GM12891 (cell line): ENCODE results near the gene GGCX.

Experiments
- DNase-seq: peaks from one replicate; pipeline ENCODE4 v3.0.0; 2011; ENCODE audit warnings: low spot score; ENCODE audit not compliant: insufficient read length
- FAIRE-seq: peaks from 2 replicates; lab custom pipeline; 2011; peaks lifted over from hg19 to GRCh38; lab: Jason Lieb, UNC
- PAX5 ChIP-seq: IDR thresholded peaks from 2 replicates; pipeline ENCODE4 v1.6.1; 2011; ENCODE audit warnings: low read length, moderate library complexity, mild to moderate bottlenecking; ENCODE audit not compliant: insufficient read depth, severe bottlenecking
- POLR2A ChIP-seq: IDR thresholded peaks from 2 replicates; pipeline ENCODE4 v1.6.1; 2011; ENCODE audit warnings: low read depth, low read length, control low read depth
- POLR2AphosphoS5 ChIP-seq: IDR thresholded peaks from 2 replicates; pipeline ENCODE4 v1.6.1; 2011; ENCODE audit warnings: low read depth, low read length, control low read depth
- POU2F2 ChIP-seq: IDR thresholded peaks from 2 replicates; pipeline ENCODE4 v1.6.1; 2011; ENCODE audit warnings: low read depth, mild to moderate bottlenecking, control low read depth, low read length, moderate library complexity
- SPI1 ChIP-seq: IDR thresholded peaks from 2 replicates; pipeline ENCODE4 v1.6.1; 2011; ENCODE audit warnings: low read depth, low read length, control low read depth
- TAF1 ChIP-seq: IDR thresholded peaks from 2 replicates; pipeline ENCODE4 v1.6.1; 2011; ENCODE audit warnings: low read depth, low read length, control low read depth

Gene GGCX

GRCh38 chr2:85583667-85584353 is 22.5 kb upstream of the GGCX start:
- DNase-seq (no peak), FAIRE-seq (peak; percentile 43)

DNA sequence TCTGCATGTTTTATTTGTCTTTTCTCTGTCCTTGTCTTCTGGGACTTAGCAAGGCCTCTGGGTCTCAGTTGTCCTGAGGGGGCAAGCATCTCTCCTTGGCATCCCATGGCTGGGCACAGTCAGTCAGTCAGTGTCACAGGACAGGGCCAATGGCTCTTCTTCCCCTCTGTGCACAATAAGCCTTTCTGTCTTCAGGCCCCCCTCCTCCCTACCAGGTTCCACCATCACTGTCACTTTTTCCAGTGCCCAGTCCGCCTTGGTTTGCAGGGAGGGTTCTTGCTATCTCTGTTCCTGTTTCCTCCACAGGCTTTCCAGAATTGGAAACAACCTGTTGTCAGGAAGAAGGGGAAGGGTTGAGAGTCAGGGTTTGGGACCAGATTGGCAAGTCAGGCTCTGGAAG is 21.2 kb upstream of the GGCX start:
- DNase-seq (no peak), FAIRE-seq (no peak)
- no peak for TF ChIP-seq POU2F2
- no peak for TF ChIP-seq POLR2A
- TF ChIP-seq SPI1, result no peak
- no peak for TF ChIP-seq TAF1
- TF ChIP-seq PAX5, result no peak
- TF ChIP-seq POLR2AphosphoS5, result no peak

More at GRCh38 chr2:85583667-85584353, 22.5 kb upstream of the GGCX start:
- no peak for TF ChIP-seq SPI1
- no peak for TF ChIP-seq TAF1
- TF ChIP-seq PAX5, result no peak
- TF ChIP-seq POU2F2, result no peak
- no peak for TF ChIP-seq POLR2AphosphoS5
- TF ChIP-seq POLR2A, result no peak

DNA sequence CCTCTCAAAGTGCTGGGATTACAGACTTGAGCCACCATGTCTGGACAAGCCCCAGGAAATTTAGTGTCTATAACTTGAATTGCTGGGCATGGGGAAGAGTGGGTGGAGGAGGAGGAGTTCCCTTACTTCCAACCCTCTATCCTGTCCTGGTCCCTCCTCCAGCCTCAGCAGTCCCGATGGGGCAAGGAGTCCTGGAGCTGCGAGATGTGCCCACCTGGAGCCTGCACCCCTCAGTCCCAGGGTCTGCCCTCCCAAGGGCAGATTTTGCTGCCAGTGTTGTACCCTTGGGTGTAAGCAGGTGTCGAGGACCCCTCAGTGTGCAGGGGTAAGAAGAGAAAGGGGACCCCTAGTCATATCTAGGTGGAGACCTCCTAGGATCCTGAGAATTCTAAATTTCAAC is 18.9 kb upstream of the GGCX start:
- DNase-seq, result no peak
- no peak for FAIRE-seq
- TF ChIP-seq SPI1 (no peak), TAF1 (no peak), PAX5 (no peak), POLR2AphosphoS5 (no peak), POLR2A (no peak), POU2F2 (no peak)

GRCh38 chr2:85579266-85579935 is 18.1 kb upstream of the GGCX start:
- FAIRE-seq (no peak), DNase-seq (no peak)
- peak; percentile 59 for TF ChIP-seq SPI1
- no peak for TF ChIP-seq POLR2AphosphoS5
- no peak for TF ChIP-seq PAX5

GRCh38 chr2:85578243-85579180 is 17.2 kb upstream of the GGCX start:
- TF ChIP-seq PAX5, result no peak
- peak; percentile 70 for TF ChIP-seq SPI1
- DNase-seq, result no peak
- FAIRE-seq, result peak; percentile 5

DNA sequence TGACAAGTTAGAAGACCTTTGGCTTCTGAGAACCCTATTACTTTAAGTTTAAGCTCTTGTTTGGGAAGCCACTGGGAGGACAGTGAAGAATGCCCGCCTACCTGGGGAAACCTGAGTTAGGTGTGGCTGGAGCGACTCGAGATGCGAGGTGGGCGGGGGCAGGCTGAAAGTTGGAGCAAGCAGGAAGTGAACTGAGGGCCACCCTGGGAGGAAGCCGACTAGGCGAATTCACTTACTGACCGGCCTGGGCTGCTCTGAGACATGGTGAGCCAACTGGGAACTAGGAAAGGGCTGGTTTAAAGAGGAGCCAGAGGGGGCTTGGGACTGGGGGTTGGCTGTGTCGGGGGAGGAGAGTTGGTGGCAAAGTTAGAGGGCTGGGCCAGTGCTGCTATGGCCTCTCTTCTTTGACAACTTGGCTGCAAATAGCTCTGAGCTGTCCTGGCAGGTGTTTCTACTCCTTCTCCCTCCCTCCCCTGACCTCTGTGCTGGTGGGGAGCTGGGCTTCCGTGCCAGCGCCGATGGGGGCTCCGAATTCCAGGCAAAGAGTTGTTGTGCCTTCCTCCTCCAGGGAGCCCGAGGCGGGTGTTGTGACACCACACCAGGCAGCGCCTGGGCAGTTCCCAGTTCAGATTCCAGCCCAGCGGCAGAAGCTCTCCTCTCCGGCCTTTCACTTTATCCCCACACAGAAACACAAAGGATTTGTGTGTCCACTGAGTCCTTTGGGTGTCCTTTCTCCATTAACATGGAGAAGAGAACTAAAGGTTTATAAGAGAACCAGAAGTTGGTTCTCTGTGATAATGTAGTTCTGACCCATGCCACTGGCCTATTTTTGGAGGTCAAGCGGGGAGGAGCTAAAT is 16.3 kb upstream of the GGCX start, which contains the start of gene VAMP8:
VAMP8 (plus strand) TSS at position 201 of the 857 bp plus-strand sequence; CDS start at position 262, 61 bp downstream.
- TF ChIP-seq SPI1, result peak; percentile 44; the same call in 1 of the 2 replicates
- no peak for TF ChIP-seq PAX5
- no peak for TF ChIP-seq POU2F2
- no peak for TF ChIP-seq TAF1
- 0 out of 2 replicates have a peak, but pooled peaks have one; percentile 30 for TF ChIP-seq POLR2AphosphoS5
- TF ChIP-seq POLR2A, result peak; percentile 30; the same call in 1 of the 2 replicates

DNA sequence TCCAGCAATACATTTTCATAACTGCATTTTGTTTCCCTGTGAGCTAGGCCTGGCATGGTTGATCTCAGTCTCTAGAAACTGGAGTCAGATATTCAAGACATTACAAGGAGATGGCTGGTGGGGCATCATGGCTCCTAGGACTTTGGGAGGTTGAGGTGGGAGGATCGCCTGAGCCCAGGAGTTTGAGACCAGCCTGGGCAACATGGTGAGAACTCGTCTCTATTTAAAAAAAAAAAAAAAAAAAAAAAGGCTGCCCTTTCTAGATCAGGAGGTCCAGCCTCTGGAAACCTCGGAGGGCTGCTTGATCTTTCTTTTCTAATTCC is 15.7 kb upstream of the GGCX start:
- FAIRE-seq, result no peak
- DNase-seq, result no peak
- TF ChIP-seq PAX5, result no peak
- no peak for TF ChIP-seq SPI1
- no peak for TF ChIP-seq POLR2A
- no peak for TF ChIP-seq TAF1
- TF ChIP-seq POLR2AphosphoS5, result no peak
- TF ChIP-seq POU2F2, result no peak

More for the DNA sequence above, 16.3 kb upstream of the GGCX start, which contains the start of gene VAMP8:
- DNase-seq, result no peak
- peak; percentile 80 for FAIRE-seq

GRCh38 chr2:85575739-85576138 is 14.4 kb upstream of the GGCX start:
- TF ChIP-seq POU2F2, result no peak
- TF ChIP-seq SPI1, result no peak
- TF ChIP-seq POLR2A, result no peak
- no peak for TF ChIP-seq POLR2AphosphoS5
- no peak for TF ChIP-seq TAF1
- no peak for TF ChIP-seq PAX5
- DNase-seq (no peak), FAIRE-seq (no peak)

GRCh38 chr2:85566265-85566664 is 5.0 kb upstream of the GGCX start:
- no peak for FAIRE-seq
- TF ChIP-seq POLR2AphosphoS5, result no peak
- no peak for TF ChIP-seq POU2F2
- TF ChIP-seq TAF1, result no peak
- no peak for TF ChIP-seq PAX5

More at GRCh38 chr2:85566265-85566664, 5.0 kb upstream of the GGCX start:
- no peak for DNase-seq
